ENCODE results near the gene GUCY1A2.

Gene GUCY1A2

DNA sequence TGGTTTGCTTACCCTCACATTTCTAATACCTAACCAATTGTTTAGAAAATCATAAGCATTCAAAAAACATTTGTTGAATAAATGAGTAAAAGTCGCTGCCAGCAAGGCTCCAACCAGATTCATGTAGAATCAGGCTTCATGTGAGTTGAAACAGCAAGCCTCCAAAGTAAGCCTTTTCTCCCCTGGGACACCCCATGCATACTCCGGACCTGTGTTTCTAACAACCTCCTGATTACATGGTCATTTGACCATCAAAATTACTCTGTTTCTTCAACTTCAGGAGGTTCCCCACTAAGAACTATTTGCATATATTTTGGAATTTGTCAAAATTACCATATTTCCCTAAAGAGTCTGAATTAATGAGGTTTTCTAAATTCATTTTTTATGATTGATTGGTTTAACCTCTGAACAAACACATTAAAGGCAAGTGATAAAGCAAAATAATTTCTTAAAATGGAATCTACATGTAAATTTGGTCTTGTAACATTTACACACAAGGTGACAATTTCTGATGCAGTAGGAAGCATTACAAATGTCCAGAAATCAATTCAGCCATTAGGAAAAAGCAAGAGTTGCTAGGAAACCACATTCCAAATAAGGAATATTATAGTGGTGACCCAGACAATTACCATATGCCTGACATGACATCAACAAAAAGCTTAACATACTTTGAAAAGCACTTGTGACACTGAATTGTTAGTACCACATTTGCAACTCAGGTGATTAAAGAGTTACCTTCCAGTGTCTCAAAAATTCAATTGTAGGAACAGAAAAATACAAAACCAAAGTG, 252.6 kb downstream of the GUCY1A2 start:
- no peak for TF ChIP-seq Cebpa-rat (IDR thresholded peaks at IDR 0.05)
- no peaks in the 10 kb centered on the region for H4K20me1 ChIP-seq
- no peaks in the 10 kb centered on the region for H3K27me3 ChIP-seq
- no peak overlapping the region for H3K9ac ChIP-seq
- H3K4me1 ChIP-seq: no peaks in the 10 kb centered on the region
- no peak overlapping the region for H3K4me2 ChIP-seq
- no peaks in the 10 kb centered on the region for H3K36me3 ChIP-seq
- H3K27ac ChIP-seq: no peak overlapping the region
- no peaks in the 10 kb centered on the region for H3K9me3 ChIP-seq
- no peak overlapping the region for H3K4me3 ChIP-seq

DNA sequence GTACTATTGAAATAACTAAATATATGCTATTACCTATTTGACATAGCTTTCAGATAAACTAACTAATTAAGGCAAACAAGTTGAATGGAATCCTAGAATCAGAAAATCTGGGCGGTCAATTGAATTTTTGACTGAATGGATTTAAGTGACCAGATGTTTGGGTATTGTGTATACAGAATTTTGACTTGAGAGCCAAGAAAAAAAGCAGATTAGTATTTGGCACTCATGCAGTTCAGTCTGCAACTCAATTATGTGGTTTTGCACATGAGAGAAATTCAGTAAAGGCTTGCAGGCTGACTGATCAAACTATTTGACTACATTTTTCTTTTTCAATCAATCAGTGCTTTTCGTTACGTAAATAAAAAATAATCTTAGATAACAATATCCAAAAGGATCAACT, 254.8 kb downstream of the GUCY1A2 start:
- Histone ChIP-seq H4K20me1 (no peaks in the 10 kb centered on the region), H3K9ac (no peak overlapping the region), H3K4me1 (no peaks in the 10 kb centered on the region), H3K4me2 (no peak overlapping the region), H3K9me3 (no peaks in the 10 kb centered on the region), H3K4me3 (no peak overlapping the region), H3K27ac (no peak overlapping the region), H3K27me3 (no peaks in the 10 kb centered on the region), H3K36me3 (no peaks in the 10 kb centered on the region)
- no peak for TF ChIP-seq Cebpa-rat (IDR thresholded peaks at IDR 0.05)

DNA sequence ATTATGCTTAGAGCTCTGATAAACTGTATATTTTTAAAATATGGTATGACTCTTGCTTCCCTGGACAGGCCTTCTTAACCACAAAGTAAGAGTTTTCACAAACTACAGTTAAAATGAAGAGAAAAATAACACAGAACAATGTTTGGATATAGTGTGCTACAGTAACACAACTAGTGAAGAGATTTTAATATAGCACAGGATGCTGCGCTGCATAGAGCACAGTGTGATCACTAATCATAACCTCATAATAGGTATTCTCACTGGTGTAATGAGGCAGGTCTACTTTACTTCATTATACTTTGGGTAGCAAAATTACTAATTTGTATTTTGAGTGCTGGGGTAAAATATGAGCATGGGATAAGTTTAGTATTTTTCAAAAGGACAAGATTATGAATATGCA, 256.5 kb downstream of the GUCY1A2 start:
- no peak for TF ChIP-seq Cebpa-rat (IDR thresholded peaks at IDR 0.05)

DNA sequence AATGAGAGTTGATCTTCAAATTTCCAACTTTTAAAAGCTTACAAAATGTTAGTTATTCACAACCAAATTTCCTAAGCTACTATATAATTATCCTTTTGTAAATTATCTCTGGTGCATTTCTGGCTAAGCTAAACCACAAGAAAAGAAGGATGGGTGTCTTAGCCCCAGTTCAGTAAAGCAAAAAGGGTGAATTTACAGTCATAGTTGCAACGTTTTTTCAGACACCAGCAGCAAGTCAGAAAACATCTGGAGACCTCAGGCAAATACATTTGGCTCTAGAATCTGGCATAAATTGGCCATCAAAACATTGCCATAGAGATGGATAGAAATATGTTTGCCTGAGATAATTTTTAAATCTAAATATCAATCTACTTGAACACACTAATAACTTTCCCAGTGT, 257.0 kb downstream of the GUCY1A2 start:
- H3K9ac ChIP-seq: no peak overlapping the region
- no peaks in the 10 kb centered on the region for H4K20me1 ChIP-seq
- no peaks in the 10 kb centered on the region for H3K4me1 ChIP-seq
- H3K9me3 ChIP-seq: no peaks in the 10 kb centered on the region
- no peak overlapping the region for H3K4me2 ChIP-seq
- H3K36me3 ChIP-seq: no peaks in the 10 kb centered on the region
- no peak overlapping the region for H3K27ac ChIP-seq
- H3K4me3 ChIP-seq: no peak overlapping the region
- no peak for TF ChIP-seq Cebpa-rat (IDR thresholded peaks at IDR 0.05)
- no peaks in the 10 kb centered on the region for H3K27me3 ChIP-seq

More for the DNA sequence above, 256.5 kb downstream of the GUCY1A2 start:
- no peaks in the 10 kb centered on the region for H3K36me3 ChIP-seq
- H3K4me3 ChIP-seq: no peak overlapping the region
- H3K9me3 ChIP-seq: no peaks in the 10 kb centered on the region
- H3K9ac ChIP-seq: no peak overlapping the region
- no peaks in the 10 kb centered on the region for H3K4me1 ChIP-seq
- H3K4me2 ChIP-seq: no peak overlapping the region
- no peaks in the 10 kb centered on the region for H4K20me1 ChIP-seq
- H3K27me3 ChIP-seq: no peaks in the 10 kb centered on the region
- H3K27ac ChIP-seq: no peak overlapping the region

DNA sequence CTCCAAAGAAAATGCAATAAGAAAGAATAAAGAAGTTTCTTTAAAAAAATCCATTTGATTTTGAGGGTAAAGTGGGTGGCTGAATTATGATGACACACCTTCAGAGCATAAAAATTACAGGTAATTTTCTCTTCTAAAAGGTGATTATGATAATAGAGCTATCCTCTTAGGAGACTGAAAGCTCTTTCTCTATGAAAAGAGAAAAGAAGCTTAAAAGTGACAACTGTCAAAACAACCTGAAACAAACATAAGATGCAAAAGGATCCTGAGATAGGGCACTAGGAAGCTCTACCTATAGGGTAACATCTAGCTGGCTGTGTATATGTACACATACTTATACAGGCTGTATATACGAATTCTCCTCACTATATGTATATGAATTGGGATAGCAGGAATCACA, 270.2 kb downstream of the GUCY1A2 start:
- no peak overlapping the region for H3K4me3 ChIP-seq
- no peaks in the 10 kb centered on the region for H4K20me1 ChIP-seq
- TF ChIP-seq Cebpa-rat (IDR thresholded peaks at IDR 0.05): no peak
- H3K36me3 ChIP-seq: no peaks in the 10 kb centered on the region
- H3K9me3 ChIP-seq: no peaks in the 10 kb centered on the region
- no peaks in the 10 kb centered on the region for H3K4me1 ChIP-seq
- no peak overlapping the region for H3K27ac ChIP-seq
- no peak overlapping the region for H3K9ac ChIP-seq
- no peaks in the 10 kb centered on the region for H3K27me3 ChIP-seq
- H3K4me2 ChIP-seq: no peak overlapping the region

DNA sequence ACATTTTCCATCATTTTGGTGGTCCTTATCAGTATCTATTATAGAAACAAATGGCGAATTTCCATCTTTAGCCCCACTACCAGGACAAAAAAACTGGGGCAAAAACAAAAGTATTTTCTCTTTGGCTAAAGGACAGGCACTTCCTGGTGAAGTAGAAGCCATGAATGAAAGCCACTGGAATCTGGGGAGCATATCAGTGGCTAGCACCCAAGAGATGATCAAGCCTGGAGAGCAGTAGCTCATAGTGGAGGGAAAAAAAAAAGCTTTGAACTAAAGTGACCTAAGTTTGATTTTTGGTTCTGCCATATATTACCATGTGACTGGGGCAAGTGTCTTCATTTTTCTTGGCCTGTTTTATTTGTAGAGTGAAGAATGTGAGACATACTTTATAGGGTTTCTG, 272.3 kb downstream of the GUCY1A2 start:
- no peak overlapping the region for H3K9ac ChIP-seq
- no peak overlapping the region for H3K4me2 ChIP-seq
- H3K9me3 ChIP-seq: no peaks in the 10 kb centered on the region
- H3K27ac ChIP-seq: no peak overlapping the region
- no peaks in the 10 kb centered on the region for H4K20me1 ChIP-seq
- H3K27me3 ChIP-seq: no peaks in the 10 kb centered on the region
- no peaks in the 10 kb centered on the region for H3K4me1 ChIP-seq
- no peaks in the 10 kb centered on the region for H3K36me3 ChIP-seq
- no peak overlapping the region for H3K4me3 ChIP-seq
- no peak for TF ChIP-seq Cebpa-rat (IDR thresholded peaks at IDR 0.05)

DNA sequence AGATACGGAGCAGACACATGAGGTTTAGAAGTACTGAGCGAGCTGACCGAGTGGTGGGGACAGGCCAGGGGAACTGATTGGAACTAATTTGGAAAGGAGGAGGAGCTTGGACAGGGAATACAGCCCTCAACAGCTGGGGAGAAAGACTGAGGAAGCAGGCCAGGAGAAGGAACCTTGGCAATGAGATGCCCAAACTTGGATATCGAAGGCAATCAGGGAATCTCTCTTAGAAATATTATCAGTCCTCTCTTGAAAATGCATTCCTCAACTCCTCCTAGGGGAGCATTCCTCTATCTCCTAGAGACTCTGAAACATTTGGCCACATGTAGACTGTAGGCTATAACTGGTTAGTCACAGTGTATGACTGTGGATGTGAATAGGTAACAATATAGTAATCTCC, 284.6 kb downstream of the GUCY1A2 start:
- no peak overlapping the region for H3K9ac ChIP-seq
- no peak for TF ChIP-seq Cebpa-rat (IDR thresholded peaks at IDR 0.05)
- H3K4me3 ChIP-seq: no peak overlapping the region
- H3K9me3 ChIP-seq: no peaks in the 10 kb centered on the region
- no peaks in the 10 kb centered on the region for H4K20me1 ChIP-seq
- no peaks in the 10 kb centered on the region for H3K27me3 ChIP-seq
- H3K4me2 ChIP-seq: no peak overlapping the region
- no peaks in the 10 kb centered on the region for H3K4me1 ChIP-seq
- no peak overlapping the region for H3K27ac ChIP-seq
- no peaks in the 10 kb centered on the region for H3K36me3 ChIP-seq

DNA sequence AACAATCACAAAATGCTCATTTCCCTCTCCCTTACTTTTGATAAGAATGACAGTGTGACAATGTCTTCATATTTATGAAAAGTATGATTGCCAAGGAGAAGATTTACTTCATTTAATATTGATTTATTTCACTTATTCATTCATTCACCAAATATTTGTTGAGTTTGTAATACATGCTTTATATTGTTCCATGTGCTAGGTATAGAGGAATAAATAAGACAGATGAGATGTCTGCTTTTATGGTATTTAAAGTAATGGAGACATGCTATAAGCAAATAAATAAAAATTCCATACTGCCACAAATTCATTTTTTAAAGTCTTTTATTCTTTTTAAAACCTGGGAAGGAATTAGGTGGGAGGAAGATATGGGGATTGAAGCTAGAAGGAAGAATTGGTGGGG, 289.4 kb downstream of the GUCY1A2 start:
- Histone ChIP-seq H3K27ac (no peak overlapping the region), H3K4me3 (no peak overlapping the region), H3K27me3 (no peaks in the 10 kb centered on the region), H3K36me3 (no peaks in the 10 kb centered on the region), H3K4me1 (no peaks in the 10 kb centered on the region), H3K9ac (no peak overlapping the region), H4K20me1 (no peaks in the 10 kb centered on the region), H3K9me3 (no peaks in the 10 kb centered on the region), H3K4me2 (no peak overlapping the region)
- TF ChIP-seq Cebpa-rat (IDR thresholded peaks at IDR 0.05): no peak

DNA sequence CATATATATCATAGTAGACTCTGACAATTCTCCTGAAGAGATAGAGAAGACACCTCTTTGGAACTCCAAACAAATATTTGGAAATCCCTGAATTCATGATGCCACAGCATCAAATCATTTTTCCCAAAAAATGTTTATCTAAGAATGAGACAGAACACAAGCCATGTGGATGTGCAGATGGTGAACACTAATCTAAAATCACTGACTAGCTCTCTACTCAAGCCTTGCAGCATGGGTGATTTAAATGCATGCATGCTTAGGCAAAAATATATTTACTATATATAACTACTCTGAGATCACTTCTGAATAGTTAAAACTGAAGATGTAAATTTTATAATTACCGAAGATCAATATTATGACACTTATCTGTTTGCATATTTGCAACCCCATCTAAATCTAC, 289.9 kb downstream of the GUCY1A2 start:
- Histone ChIP-seq H3K4me1 (no peaks in the 10 kb centered on the region), H3K36me3 (no peaks in the 10 kb centered on the region), H3K9ac (no peak overlapping the region), H3K27me3 (no peaks in the 10 kb centered on the region), H3K4me3 (no peak overlapping the region), H3K9me3 (no peaks in the 10 kb centered on the region), H3K4me2 (no peak overlapping the region), H4K20me1 (no peaks in the 10 kb centered on the region), H3K27ac (no peak overlapping the region)
- TF ChIP-seq Cebpa-rat (IDR thresholded peaks at IDR 0.05): no peak

DNA sequence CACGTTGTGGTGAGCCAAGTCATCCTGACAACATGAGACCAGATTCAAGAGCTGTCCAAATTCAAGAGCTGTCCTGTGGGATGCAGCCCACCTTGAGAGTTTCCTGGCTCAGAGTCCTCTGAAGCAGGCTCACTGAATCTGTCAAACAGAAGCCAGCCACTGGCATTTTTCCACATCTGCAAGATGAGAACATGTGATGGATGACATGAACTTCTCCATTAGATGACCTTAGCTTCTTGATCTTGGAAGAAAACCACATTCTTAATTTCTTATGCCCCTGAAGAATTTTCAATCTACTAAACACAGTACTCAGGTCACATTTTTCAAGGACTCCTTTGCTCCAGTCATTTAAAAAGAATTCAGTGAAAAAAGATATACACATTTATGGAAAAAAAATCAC, 291.0 kb downstream of the GUCY1A2 start:
- no peaks in the 10 kb centered on the region for H3K4me1 ChIP-seq
- no peaks in the 10 kb centered on the region for H3K9me3 ChIP-seq
- no peaks in the 10 kb centered on the region for H4K20me1 ChIP-seq
- no peak overlapping the region for H3K4me2 ChIP-seq
- H3K9ac ChIP-seq: no peak overlapping the region
- no peak for TF ChIP-seq Cebpa-rat (IDR thresholded peaks at IDR 0.05)
- no peaks in the 10 kb centered on the region for H3K36me3 ChIP-seq
- H3K4me3 ChIP-seq: no peak overlapping the region
- no peaks in the 10 kb centered on the region for H3K27me3 ChIP-seq
- H3K27ac ChIP-seq: no peak overlapping the region
